CD4-positive, alpha-beta T cell treated with Interleukin-21 for 1 hour (primary cell): ENCODE results near the gene NACAD.

Experiments
- DNase-seq: peaks from one replicate; pipeline ENCODE4 v3.0.0-alpha.2; 2020

The NACAD gene

DNA sequence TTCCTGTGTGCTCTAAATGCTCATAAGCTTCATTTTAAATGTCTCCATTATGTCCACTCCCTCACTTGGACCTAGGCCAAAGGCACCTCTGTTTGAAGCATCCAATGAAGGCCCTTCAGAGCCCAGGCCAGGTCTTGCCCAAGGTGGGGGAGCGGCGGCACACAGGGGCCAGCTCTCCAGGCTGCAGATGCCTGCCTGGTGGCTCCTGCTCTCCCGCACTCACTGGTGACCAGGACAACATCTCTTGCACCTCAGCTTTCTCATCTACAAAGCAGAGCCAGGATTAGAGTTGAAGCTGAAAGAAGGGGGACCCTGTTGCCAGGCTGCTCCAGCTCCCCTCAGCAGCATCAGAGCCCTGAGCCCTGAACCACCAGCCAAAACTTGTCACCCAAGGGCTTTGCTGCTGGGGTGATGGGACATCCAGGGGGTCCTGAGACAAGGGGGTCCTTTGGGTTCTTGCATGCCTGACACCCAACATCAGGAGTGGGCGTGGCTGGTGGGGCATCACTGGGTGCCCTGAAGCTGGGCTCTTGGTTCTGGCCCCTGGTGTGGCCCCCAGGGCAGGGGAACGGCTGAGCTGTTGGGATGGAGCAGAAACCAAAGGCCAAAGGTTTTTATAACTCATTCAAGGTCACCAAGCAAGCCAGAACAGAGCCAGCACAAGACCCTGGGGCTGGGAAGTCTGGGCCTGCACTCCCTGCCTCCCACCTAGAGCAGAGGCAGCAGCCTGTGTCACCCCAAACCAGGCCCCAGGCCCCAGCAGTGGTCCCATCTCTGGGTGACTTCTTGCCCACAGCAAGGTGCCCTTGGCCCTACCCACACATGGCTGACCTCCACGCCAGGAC lies 1.2 kb downstream of the NACAD start:
- no peak for DNase-seq

DNA sequence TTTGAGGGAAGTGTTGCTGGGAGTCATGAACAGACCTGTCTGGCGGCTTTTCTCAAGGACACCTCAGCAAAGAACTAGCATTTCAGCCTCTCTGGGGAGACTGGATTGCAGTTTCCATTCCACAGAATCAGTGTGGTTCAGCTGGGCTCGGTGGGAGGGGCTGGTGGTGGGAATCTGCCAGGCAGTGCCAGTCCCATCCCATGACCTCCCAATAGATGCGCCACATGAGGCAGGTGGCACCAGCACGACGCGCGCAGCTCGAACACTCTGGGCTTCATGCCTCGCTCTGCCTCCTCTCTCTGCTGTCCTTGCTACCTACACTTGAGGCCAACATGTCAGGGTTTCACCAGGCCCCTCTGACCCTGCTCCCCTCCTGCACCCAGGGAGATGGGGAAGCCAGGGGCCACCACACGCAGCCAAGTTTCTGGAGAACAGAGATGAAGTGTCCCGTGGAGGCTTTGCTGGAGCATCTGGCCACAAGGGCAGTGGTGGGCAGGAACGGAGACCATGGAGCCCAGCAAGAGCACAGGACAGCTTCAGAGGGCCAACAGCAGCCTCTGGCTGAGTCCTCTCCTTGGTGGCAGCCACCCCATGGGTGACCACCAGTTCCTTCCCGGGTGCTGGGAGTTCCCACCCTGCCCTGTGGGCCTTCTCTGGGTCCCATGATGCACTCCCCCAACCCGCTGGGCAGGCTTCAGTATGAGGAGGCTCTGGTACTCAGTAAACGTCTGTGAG lies 2.3 kb downstream of the NACAD start:
- DNase-seq: no peak

DNA sequence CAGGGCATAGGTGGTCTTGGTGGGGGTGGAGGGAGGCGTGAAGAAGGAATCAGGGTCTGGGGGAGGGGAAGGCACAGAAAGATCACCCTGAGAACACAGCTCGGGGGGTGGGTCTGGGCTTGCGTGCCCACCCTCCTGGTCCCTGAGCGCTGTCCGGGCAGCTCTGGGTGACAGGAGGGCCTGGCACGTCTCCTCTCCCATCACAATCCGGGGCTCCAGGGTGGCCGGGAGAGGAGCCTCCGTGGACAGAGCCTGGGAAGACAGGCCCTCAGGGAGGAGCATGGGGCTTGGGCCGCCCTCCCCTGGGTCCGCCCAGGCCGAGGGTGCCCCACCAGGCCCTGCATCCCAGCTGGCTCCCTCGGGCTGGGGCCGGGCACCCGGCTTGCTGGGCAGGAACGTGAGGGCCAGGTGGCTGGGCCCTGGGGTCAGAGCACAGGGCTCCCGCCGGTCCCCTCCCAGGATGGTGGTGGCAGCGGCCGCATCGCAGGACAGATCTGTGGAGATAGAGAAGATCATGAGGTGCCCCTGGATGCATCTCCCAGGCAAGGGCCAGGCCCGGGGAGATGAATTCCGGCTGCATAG lies 3.1 kb downstream of the NACAD start:
- DNase-seq: no peak

- no peak for DNase-seq
Observed at GRCh38 chr7:45084901-45085618, 3.7 kb downstream of the NACAD start.

DNA sequence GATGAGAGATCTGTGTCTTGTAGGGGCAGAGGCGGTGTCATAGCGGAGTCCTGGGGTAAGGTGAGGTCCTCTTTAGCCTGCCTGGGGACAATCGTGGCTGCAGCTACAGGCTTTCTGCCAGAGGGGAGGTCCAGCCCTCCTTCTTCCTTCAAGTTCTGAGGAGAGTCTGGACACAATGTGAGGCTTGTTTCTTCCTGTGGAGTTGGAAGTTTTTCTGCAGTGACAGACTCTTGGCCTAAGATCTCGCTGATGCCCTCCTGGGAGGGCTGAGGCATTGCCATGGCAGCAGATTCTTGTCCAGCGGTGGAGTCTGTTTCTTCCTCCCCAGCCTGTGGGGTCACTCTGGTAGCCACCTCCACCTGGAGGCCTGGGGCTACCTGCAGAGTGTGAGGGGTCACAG lies 4.4 kb downstream of the NACAD start:
- DNase-seq: no peak

- DNase-seq: no peak
Observed at GRCh38 chr7:45082831-45083331, 5.9 kb downstream of the NACAD start.

DNA sequence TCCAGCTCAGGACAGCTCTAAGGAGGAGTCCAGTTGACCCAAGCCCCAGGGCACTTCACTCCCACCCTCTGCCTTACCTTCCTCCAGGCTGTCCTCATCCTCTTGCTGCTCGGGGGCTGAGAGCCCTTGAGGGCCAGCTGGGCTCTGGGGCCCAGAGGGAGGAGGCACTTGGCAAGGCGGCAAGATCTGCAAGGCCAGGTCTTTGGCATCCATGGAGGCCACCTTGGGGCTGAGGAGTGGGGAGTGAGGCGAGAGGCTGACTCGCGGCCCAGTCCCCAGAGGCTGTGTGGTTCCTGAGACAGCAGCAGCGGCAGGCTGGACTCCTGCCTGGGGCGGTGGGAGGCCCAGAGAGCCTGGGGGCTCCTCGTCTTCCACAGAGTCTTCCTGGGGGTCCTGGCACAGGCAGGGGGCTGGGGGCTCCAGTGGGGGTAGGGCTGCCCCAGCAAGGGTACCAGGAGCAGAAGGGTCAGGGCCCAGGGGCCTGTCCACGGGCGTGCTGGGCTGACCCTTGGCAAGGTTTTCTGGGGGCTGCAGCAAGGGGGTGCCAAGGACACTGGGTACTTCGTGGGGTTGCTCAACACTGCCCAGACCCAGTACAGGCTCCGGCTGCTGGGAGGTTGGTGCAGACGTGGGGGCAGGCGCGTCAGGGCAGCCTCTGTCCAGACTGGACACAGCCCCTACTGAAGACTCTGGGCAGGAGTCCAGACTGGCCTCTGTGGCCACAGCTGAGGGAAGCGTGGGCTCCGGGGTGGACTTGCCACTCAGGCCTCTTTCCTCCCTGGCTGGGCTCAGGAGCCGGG lies 6.5 kb downstream of the NACAD start:
- DNase-seq: no peak

DNA sequence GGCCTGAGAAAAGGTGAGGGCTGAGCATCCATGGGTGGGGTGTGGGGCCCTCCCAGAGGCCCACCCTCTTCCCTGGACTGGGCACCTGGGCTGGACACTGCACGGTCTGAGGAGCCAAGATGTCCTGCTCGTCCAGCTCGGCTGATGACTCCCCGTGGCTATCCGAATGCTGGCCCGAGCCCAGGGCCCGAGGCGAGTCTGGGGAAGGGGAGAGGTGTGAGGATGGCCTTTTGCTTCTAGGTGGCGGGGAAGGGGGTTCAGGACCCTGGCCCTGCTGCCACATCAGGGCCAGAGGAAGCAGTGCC lies 7.1 kb downstream of the NACAD start:
- no peak for DNase-seq

DNA sequence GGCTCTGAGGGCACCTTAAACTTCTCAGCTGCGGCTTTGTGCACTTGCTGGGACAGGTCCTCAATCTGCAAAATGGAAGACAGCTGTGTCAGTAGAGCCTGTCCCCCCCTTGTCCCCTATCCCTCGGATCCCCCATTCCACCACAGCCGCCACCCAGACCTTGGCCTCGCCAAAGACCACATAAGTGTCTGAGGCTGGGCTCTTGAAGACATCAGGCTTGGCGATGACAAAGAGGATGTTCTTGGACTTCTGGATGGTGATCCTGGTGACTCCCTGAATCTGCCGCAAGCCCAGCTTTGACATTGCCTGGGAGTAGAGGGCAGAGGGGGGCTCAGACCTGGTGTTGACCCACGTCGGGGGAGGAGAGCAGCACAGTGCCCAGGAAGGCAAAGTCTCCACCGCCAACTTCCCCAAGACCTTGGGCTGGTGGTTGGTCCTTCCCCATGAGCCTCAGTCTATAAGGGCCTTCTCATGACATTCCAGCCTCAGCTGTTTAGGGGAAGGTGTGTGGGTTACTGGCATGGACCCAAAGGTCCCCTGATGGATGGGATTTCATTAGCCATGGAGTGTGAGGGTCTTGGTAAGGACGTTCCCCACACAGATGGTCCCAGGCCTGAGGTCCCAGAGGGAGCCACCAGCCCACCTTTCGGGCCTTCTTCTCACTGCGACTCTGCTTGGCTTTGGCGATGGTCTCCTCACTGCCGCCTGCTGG lies 7.7 kb downstream of the NACAD start:
- DNase-seq: no peak

DNA sequence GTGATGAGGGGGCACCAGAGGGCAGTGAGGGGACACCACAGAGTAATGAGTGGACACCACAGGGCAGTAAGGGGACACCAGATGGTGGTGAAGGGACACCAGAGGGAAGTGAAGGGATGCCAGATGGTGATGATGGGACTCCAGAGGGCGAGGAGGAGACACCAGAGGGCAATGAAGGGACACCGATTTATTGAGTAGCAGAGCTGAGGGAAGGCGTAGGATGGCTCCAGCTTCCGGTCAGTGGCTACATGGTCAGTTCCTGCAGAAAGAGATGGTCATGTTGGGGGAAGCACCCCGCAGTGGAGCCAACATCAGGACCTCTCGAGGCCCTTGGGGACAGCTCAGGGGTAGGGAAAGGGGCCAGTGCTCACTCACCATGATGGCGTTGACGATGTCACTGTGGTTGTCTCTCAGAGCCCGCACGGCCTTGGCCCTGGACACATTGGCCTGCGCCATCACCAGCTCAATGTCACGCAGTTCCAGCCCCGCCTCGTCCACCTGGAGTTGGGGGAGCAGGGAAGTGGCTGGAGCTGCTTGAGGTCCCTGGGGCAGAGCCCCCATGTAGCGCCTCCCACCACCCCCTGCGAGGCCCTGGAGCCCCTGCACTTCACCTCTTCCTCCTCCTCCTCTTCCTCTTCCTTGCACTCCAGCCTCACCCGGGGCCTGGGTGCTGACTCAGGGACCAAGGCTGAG lies 8.4 kb downstream of the NACAD start:
- DNase-seq: peak; percentile 12

- DNase-seq: peak; percentile 13
Observed at GRCh38 chr7:45078125-45078681, 10.6 kb downstream of the NACAD start.

GRCh38 chr7:45077579-45077978 lies 11.2 kb downstream of the NACAD start:
- DNase-seq: no peak

- DNase-seq: no peak
Observed at GRCh38 chr7:45076946-45077345, 11.8 kb downstream of the NACAD start.

GRCh38 chr7:45075871-45076796 lies 12.6 kb downstream of the NACAD start:
- DNase-seq: no peak

GRCh38 chr7:45075355-45075644 lies 13.5 kb downstream of the NACAD start:
- DNase-seq: no peak

DNA sequence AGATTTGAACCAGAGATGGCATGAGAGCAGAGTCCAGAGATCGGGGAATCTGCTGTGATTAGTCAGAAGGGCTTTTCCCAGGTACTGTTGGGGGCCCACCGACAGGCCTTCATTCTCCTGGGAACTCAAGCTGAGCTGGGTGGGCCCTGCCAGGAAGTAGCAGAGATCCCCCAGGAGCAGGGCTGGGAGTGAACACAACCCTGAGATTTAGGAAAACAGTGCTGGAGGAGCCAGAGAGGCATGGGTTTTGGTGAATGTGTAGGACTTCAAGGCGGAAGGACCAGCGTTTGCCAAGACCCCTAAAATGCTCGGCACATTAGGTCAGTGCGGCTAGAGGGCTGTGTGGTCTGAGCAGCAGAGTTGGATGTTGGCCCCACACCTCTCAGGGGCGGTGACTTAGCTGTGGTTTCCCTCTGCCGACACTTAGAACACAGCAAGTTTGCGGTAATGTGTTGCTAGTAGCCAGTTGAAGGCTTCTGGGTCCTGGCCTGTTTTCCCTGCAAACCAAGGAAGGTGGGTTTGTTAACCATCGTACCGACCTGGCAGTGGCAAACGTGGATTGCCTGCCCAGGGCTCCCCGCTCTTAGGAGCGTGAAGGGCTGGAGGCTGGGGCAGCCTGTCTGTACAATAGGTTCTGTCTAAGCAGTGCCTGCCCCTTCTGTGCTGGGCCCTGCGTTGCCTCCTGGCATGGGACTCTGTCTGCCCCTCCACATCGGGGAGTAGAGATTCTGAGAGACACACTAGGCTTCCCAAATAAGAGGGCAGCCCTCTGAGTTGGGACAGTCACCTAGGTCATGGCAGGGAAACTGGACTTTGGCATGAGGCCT lies 14.0 kb downstream of the NACAD start:
- DNase-seq: no peak

GRCh38 chr7:45073786-45074527 lies 14.8 kb downstream of the NACAD start:
- no peak for DNase-seq
